GM19463 (cell line): Measurements from ENCODE around the gene TPBG.

Source experiments
- ATAC-seq: cut with Tn5 transposase; IDR thresholded peaks from one replicate; pipeline ENCODE4 v1.9.1; 2021; ENCODE audit warnings: mild to moderate bottlenecking, moderate library complexity; ENCODE audit not compliant: unreplicated experiment

The TPBG gene, protein sequence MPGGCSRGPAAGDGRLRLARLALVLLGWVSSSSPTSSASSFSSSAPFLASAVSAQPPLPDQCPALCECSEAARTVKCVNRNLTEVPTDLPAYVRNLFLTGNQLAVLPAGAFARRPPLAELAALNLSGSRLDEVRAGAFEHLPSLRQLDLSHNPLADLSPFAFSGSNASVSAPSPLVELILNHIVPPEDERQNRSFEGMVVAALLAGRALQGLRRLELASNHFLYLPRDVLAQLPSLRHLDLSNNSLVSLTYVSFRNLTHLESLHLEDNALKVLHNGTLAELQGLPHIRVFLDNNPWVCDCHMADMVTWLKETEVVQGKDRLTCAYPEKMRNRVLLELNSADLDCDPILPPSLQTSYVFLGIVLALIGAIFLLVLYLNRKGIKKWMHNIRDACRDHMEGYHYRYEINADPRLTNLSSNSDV

DNA sequence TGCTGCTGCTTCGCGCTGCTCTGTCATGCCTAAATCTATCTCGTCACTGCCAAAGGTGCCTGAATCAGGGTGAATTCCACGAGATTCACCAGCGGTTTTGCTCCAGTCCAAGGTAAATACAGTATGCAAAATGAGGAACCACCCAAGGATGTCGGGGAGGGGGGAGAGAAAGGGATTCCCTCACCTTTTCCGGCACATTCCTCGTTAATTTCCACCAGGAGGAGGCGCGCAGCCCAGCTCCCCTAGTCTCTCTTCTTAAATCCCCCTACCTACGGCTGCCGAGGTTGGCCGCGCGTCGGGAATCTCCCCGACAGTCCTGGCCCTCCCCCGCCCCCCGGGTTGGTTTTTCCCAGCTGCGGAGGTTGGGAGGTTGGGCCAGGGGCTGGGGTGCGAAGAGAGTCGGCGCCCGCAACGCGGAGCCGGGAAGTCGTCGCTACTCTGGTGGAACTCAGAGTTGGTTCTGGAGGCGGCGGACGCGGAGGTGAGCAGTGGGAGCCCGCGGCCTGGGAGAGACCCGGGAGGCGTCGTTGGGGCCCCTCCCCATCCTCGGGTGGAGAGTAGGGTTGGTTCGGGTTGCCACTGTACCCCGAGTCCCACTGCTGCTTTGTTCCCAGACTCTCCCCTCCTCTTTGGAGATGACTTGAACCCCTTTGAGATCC lies at the start of gene TPBG:
TSS of gene TPBG (plus strand) at position 390 of the 659 bp plus-strand sequence. CDS start 1,145 bp downstream, outside the sequence.
- ATAC-seq: peak; percentile 42

DNA sequence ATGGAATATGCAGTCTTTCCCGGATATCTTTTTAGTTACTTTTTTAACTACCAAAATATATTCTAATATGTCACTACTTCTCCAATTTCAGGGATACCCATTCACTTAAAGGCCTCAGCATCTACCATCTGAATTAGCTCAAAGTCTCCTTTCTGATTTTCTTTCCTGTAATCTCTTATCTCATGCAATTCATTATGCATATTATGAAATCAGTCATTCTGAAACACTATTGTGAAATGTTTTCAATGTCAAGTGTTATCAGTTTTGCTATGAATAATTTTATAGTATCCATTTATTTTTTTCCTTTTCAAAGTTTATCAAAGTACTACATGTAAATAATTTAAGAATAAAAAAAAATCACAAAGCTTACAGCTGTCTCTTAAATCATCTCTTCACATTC lies 41.2 kb upstream of the TPBG start:
- no peak for ATAC-seq

DNA sequence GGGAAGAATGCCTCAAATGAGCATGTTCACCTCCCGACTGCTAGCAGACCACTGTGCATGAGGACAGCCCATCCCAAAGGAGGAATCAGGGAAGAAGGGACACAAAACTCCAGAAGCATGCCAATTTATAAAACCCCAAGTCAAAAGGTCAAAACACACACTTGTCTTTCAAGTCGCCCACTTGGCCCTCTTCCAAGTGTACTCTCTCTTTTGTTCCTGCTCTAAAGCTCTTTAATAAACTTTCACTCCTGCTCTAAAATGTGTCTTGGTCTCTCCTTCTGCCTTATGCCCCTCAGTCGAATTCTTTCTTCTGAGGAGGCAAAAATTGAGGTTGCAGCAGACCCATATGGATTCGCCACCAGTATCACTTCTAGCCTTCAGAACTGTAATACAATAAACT lies 33.9 kb upstream of the TPBG start:
- no peak for ATAC-seq

DNA sequence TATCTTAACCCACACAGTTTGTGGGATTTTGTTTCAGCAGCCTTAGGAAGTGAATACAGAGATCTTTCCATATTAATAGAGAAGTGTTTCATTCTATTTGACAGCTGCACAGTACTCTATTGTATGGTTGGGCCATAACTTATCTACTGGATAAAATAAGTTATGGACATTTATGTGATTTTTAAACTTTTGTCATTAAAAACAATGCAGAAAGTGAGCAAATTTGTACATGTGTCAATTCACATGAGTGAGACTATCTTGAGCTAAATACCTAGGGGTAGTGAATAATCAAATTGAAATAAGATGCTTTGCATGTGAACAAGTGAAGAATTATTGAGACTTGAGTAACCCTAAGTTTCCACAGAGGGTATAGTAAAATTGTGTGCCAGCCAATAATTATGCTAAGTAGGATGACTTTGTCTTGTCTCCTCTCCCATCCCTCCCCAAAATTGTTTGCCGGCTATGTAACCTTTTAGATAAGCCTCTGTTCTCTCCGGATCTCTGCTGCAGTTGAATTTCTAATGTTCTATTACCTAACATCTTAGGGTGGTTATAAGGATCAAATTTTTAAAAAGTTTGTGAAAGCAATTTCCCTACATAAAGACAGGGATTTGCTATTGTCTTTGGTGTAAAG lies 33.3 kb upstream of the TPBG start:
- ATAC-seq: no peak

DNA sequence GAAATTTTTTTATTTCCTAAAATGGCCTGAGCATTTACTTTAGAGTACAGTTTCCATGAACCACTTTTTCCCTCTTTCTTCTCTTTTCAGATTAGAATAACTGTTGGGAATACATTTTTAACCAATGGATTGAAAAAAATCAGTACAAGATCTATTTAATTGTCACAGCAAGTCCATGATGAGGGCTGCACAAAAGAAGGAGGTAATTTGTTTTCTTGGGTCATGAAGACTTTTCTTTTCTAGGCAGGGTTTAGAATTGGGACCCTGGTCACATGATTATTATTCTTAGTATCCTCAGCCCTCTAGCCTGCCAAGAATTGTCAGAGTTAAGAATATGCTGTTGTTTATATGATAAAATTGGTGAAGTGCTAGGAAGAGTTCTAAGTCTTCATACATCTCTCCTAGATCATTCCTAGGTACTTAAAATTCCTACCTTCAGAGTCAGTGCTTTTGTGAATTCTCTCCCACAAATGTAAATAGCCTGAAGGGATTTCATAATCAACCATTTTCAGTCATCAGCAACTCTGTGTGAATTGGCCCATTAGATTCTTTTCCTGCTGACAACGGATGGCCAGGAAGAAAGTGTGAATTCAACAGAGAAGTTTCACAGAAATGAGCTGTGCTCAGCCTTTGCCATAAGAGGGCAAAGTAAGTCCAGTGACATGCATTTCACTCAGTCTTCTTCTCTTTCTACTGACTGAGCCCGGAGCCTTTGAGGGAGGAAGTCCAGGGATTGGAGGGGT lies 32.4 kb upstream of the TPBG start:
- ATAC-seq: no peak

DNA sequence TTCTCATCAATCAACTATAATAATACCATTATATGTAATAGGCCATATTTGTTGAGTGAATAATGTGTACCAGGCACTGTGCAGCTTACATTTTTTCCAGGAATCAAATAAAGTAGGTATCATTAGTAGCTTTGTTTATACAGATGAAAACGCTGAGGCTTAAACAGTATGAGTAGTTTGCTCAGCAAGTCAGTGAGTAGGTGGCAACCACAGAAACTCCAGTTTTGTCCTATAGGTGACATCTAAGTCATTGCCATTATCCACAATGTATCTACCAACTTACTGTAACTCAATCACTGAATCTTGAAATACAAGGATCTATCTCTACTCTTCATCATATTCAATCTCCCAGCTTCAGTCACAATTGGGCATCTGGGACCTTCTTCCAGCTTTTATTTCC lies 29.8 kb upstream of the TPBG start:
- ATAC-seq: no peak

DNA sequence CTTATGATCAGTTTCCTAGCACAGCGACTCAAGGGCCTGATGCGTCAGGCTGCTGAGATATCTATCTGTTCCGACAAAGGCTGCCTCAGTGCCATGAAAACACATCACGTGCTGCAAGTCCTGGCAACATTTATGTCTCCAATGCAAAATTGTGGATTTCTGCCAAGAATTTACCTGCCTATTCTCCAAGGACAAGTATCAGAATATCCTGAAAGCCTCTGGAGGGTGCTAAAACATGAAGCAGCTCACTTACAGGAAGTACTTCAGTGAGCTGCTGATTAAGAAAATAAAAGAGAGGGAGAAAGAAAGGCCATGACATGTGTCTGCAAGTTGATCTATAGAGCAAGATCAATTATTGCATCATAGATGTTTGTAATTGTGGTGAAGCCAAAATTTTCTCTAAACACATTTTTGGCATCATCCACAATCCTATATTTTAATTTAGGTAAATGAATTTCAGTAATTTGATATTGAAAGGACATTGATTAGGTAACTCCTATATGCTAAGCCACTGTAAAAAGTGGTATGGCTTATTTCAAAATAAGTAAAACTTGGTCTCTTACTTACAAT lies 25.8 kb upstream of the TPBG start:
- ATAC-seq: no peak

DNA sequence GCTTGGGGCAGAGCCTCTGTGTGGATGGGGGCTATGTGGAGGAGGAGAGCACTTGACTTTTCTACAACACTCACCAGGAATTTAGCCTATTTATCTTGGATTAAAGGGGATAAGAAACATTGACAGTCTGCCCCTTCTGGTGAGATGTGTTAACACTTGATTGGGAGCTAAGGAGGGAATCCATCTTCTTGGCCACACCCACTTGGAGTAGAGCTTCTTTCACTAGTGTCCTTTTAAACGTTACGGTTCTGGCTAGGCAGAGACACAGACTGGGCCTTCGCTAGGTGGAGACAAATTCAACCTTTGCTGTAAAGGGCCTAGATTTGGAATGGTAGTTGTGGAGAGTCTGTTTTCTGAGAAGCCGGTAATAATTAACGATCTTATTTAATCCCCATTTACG lies 15.5 kb upstream of the TPBG start:
- ATAC-seq: no peak

DNA sequence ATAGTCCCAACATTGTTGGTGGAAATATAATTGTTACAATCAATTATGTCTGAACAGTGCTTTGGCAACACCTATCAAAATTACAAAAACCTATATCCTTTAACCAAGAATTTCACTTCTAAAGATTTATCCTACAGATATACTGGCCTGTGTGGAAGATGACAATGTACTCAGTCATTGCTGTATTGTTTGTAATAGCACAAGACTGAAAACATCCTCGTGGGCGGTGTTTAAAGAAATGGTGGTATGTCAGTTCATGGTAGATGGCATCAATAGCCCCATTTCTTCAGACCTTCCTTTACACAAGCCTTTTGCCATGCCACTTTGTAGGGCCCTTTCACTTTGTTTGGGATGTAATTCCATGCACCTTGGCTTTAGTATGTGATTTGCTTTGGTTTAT lies 9.8 kb upstream of the TPBG start:
- no peak for ATAC-seq

DNA sequence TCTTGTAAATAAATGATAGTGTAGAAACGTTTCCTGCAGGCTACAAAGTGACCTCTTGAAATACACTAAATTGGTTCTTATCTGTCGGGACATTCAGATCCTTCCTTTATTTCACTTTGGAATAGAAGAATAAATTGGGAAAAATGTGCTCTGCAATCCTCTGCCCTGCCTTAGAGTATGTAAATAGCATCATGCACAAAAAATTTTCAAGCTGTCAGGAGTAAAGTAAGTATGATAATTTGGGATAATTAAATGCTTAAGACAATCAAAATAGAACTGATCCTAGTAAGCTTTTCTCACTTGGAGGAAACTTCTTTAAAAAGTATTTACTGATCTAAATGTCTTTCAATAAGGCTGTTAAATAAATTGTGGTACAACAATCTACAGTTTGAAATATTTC lies 3.1 kb upstream of the TPBG start:
- no peak for ATAC-seq

DNA sequence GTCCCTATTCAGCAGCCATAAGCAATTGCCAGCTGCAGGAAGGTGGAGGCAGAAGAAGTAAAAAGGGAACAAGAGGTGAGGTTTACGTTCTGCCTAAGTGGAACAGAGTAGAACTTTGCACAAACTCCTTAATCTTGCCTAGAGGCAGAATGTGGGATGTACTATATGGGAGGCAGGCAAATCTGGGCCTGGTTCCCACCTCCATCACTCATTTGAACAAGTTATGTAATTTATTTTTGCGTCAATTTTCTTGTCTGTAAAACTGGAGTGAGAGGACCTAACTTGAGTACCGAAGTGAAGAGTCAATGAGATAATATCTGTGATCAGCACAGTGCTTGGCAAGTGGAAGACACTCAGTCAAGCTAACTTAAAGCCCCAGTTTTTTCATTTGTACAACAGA lies 2.0 kb upstream of the TPBG start:
- ATAC-seq: no peak

DNA sequence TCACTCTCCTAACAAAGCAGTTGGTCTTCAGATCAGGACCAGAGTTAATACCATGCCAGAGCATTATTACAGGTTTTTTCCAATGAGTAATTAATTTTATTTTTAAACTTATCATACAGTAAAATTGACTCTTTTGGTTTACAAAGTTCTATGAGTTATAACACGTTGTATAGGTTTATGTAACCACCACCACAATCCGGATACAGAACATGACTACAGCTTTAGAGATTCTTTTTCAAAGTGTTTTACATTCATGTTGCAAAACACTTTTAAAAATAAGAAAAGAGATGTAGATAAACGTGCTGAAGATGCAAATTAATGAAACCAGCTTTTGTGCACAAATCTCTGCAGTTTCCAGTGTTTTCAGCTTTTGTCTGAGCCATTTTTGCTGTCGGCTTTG lies 1.5 kb upstream of the TPBG start:
- ATAC-seq: no peak

DNA sequence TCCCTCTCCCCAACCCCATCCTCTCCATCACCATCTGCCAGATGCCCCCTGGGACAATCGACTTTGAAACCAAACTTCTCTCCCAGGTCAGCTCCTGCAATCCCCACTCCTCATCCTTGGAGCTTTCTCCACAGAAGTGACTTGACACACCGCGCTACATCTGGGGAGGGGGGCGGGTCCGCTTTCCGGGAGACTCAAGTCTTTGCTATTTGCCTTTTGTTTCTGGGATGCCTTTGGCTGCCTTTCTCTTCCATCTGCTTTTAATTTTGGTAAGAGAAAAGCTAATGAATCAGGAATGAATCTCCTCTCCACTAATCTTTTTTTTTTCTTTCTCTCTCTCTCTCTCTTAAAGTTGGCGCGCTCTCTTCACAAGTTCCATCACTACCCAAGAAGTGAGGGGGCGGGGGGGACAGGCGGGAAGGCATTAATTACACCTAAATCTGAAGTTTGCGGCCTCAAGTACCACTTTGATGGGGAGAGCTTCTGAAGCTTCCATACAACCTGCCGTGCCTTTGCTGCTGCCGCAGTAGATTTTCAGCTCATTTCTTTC lies 664 bp upstream of the TPBG start:
- ATAC-seq: no peak

DNA sequence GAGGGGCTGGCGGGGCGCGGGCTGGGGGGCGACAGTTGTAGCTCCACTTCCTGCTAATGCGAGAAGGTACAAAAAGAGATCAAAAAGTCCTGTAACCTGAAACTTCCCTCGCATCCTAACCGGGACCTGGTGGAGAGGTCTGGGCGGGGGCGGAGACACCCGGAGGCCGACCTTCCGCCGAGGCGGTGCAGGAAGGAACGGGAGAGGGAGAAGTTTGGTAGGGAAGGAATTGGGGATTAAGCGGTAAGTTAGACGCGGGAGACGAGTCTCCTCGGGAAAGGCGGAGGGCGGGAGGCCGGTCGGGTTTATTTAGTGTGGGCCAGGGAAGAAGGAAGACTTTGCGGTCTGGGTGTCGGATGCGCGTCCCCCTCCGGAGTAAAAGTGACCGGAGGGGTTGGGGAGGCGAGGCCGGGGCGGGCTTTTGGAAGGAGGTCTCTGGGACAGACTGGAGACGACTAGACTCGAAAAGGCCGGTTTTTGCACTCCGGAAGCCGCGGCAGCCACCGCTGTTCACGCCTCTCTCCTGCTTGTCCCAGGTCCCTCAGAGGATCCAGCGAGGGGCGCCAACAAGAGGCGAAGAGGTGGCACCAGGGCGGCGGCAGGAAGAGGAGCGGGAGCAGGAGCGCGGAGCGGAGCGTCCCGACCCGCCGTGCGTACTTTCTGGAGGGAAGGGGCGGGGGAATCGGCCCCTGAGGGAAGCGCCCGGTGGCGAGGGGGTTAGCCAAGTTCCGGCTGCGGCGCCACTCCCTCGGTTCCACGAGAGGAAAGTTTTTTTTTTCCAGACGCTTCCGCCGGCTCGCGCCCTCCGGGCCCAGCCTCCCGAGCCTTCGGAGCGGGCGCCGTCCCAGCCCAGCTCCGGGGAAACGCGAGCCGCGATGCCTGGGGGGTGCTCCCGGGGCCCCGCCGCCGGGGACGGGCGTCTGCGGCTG lies 734 bp downstream of the TPBG start:
- ATAC-seq: peak; percentile 40

DNA sequence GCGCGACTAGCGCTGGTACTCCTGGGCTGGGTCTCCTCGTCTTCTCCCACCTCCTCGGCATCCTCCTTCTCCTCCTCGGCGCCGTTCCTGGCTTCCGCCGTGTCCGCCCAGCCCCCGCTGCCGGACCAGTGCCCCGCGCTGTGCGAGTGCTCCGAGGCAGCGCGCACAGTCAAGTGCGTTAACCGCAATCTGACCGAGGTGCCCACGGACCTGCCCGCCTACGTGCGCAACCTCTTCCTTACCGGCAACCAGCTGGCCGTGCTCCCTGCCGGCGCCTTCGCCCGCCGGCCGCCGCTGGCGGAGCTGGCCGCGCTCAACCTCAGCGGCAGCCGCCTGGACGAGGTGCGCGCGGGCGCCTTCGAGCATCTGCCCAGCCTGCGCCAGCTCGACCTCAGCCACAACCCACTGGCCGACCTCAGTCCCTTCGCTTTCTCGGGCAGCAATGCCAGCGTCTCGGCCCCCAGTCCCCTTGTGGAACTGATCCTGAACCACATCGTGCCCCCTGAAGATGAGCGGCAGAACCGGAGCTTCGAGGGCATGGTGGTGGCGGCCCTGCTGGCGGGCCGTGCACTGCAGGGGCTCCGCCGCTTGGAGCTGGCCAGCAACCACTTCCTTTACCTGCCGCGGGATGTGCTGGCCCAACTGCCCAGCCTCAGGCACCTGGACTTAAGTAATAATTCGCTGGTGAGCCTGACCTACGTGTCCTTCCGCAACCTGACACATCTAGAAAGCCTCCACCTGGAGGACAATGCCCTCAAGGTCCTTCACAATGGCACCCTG lies 1.6 kb downstream of the TPBG start:
- no peak for ATAC-seq

DNA sequence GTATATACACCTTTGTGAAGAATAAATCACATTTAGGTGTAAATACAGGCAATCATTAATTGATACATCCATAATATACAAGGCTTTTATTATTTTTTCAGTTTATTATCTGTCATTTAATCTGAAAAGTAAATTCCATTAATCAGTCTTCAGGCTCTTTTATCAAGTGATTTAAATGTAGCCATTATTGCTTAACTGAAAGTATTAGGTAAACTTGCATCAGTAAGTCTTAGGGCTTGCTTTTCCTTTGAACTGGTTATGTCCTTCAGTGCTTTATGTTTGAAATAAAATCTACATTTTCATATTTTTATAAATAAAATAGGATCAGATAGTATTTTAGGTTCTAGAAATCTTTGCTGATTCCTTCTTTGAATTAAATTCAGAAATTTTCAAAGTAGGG lies 4.1 kb downstream of the TPBG start:
- no peak for ATAC-seq

DNA sequence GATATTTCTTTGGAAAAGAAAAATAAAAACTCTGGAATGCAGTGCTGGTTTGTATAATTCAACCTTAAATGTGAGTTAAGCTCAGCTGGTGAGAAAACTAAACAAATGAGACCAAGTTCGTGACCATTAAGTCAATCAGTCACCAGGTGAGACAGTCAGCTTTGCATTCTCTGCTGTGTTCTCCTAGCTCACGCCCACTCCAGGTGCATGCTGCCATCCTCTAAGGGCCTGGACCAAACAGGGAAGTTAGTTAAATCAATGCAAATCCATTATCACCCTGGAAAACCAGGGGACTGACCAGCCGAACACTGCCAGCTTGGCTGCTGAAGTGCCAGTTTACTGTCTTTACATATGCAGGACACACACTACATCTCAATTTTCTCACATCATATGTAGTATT lies 7.2 kb downstream of the TPBG start:
- no peak for ATAC-seq

DNA sequence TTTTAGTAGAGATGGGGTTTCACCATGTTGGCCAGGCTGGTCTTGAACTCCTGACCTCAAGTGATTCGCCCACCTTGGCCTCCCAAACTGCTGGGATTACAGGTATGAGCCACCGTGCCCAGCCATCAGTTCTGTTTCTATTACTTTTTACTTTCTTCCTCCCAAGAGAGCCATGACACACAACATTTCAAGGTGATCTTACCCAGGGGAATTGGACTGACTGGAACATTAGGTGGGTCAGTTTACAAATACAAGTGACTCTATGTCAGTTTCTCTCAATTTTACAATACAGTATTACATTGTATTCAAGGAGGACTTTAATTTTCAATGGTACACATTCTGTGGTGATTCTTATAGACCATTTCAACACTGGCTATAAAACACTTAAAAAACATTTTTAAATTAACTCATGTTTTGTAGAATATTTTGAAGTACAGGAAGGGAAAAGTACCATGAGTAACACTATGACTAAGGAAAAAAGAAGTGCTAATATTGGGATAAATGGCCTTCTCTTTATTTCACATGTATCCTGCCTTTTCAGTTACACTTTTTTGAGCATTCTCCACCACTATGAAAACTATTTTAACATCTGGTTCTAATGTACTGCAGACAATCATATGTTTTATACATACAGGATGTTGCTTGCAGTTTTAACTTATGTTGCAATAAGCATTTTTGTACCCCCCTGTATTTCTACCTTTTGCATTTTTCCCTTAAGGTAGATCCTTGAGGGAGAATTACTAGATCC lies 8.4 kb downstream of the TPBG start:
- no peak for ATAC-seq
